ENCODE measurements around the gene KLK3. TPM values are rescaled to one million over a fixed set of nuclear protein-coding genes. Genes with fewer than 3 reads are reported as not detected.

The KLK3 gene
- total RNA-seq, 1 donor from 2014 or later, result not detected

- DNase-seq (ENCODE audit: low spot score), result no peak
Measured at GRCh38 chr19:50896591-50897190, 42.0 kb downstream of the KLK3 start.

GRCh38 chr19:50897191-50897607 lies 42.5 kb downstream of the KLK3 start:
- DNase-seq (ENCODE audit: low spot score), result no peak

GRCh38 chr19:50897612-50898011 lies 42.9 kb downstream of the KLK3 start:
- DNase-seq (ENCODE audit: low spot score), result no peak

- no peak for DNase-seq (ENCODE audit: low spot score)
Measured at GRCh38 chr19:50898018-50898417, 43.3 kb downstream of the KLK3 start.

GRCh38 chr19:50899569-50899968 lies 44.9 kb downstream of the KLK3 start:
- no peak for DNase-seq (ENCODE audit: low spot score)

- DNase-seq (ENCODE audit: low spot score), result no peak
Measured at GRCh38 chr19:50902640-50903039, 47.9 kb downstream of the KLK3 start.

GRCh38 chr19:50906217-50906616 lies 51.5 kb downstream of the KLK3 start:
- no peak for DNase-seq (ENCODE audit: low spot score)

GRCh38 chr19:50908336-50908735 lies 53.6 kb downstream of the KLK3 start:
- no peak for DNase-seq (ENCODE audit: low spot score)

GRCh38 chr19:50909240-50910070 lies 54.7 kb downstream of the KLK3 start:
- DNase-seq (ENCODE audit: low spot score), result no peak

Other genes with a start within 250 kb of the KLK3 start
- gene SYT3, start 215.0 kb upstream of the KLK3 start, total RNA-seq, result 0.51 TPM
- gene C19orf81, start 205.5 kb upstream of the KLK3 start, total RNA-seq, result not detected
- gene SHANK1, start 135.1 kb upstream of the KLK3 start, total RNA-seq, result 0.74 TPM
- 13.2 TPM for gene CLEC11A, start 131.6 kb upstream of the KLK3 start, total RNA-seq
- gene GPR32, start 84.5 kb upstream of the KLK3 start, total RNA-seq, result not detected
- gene ACP4, start 64.5 kb upstream of the KLK3 start, total RNA-seq, result not detected
- 1.1 TPM for gene KLK1, start 31.1 kb upstream of the KLK3 start, total RNA-seq
- gene KLK15, start 21.3 kb upstream of the KLK3 start, total RNA-seq, result not detected
- not detected for gene KLK2, start 18.5 kb downstream of the KLK3 start, total RNA-seq
- gene KLK4, start 56.5 kb downstream of the KLK3 start, total RNA-seq, result not detected
- gene KLK5, start 98.1 kb downstream of the KLK3 start, total RNA-seq, result not detected
- not detected for gene KLK6, start 114.7 kb downstream of the KLK3 start, total RNA-seq
- gene KLK7, start 129.0 kb downstream of the KLK3 start, total RNA-seq, result not detected
- gene KLK8, start 146.7 kb downstream of the KLK3 start, total RNA-seq, result not detected
- not detected for gene KLK10, start 164.8 kb downstream of the KLK3 start, total RNA-seq
- gene KLK11, start 171.7 kb downstream of the KLK3 start, total RNA-seq, result not detected
- not detected for gene KLK12, start 180.1 kb downstream of the KLK3 start, total RNA-seq
- gene KLK13, start 210.2 kb downstream of the KLK3 start, total RNA-seq, result not detected
- gene KLK14, start 228.0 kb downstream of the KLK3 start, total RNA-seq, result not detected

Measured in mesenteric fat pad (tissue), 1 donor.